Dermis blood vessel endothelial cell (primary cell): Measurements from ENCODE around the gene MEIS2. TPM values are rescaled to one million over a fixed set of nuclear protein-coding genes. Genes with fewer than 3 reads are reported as not detected.

Experiments used
- DNase-seq: peaks from one replicate; pipeline ENCODE4 v3.0.0; 2010
- total RNA-seq: library from RNA; depleted of rRNA; stranded (reverse); fragments of >200 nt; gene quantifications from 2 replicates; pipeline ENCODE4 v1.2.3, GENCODE V29; 2014

MEIS2 gene
- total RNA-seq, 1 donor from 2014 or later, result 13.8 TPM

DNA sequence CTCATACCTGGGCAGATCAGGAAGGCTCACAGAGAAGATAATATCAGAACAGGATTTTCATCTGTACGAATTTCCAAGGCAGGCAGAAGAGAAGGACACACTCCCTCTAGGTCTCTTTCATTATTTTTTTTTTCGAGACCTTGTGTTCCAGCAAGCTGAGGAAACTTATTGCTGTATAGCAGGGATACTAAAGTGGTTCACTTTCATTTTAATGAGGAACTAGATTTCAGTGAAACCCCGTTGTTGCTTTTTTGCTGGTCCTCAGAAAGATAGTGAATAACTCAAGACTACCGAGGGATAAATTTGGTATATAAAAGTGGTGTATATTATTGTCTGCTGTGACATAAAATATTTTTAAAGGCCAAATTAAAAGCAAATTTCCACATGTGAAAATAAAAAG is 24.6 kb downstream of the MEIS2 start:
- DNase-seq, result no peak

DNA sequence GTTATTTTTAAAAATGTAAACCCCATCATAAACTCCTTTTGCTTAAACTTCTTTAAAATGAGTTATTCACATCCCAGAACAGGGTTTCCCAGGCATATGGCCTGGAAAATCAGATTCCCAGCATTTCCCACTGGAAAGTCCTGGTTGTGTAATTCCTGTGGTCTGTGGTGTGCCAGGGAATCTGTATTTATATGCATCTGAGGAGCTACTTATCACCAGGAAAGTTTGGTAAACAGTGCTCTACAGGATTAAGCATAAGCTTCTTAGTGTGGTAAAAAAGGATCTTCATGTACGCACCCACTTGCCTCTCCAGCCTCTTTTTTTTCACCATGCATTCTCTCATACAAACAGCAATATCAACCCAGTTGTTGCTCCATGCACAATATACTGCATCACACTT is 28.2 kb downstream of the MEIS2 start:
- no peak for DNase-seq

DNA sequence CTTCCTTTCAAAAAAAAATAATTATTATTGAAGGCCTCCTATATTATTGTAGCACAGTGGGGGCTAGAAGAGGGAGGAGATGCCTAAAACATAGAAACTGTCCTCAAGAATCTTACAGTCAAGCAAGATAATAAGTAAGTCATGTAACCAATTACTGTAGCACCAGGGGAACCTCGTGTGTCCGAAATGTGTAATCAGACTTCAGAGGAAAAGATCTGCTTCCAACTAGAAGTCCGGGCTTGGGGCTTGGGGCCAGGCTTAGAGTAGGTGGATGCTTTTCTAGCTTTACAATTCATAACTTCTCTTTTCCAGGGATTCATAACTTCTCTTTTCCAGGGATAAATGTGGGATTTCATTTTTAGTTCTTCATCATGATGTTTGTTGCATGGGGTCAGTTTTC is 29.2 kb downstream of the MEIS2 start:
- DNase-seq, result no peak

DNA sequence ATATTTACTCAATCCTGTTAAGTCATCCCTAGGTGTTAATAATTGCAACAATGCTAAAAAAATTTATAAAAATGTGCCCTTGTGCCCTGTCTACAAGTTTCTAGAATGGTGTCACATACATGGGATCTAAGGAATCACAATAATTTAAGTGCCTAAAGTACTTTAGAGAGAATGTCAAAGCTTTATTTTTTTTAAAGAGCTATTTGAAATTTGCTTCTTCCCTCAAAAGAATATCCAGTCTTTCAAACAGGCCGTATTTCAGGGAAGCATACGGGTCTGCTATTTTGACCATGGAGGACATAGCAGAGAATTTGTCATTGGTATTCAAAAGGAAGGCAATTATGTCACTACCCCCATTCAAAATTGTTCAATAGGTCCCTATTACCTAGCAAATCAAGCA is 29.7 kb downstream of the MEIS2 start:
- DNase-seq, result no peak

DNA sequence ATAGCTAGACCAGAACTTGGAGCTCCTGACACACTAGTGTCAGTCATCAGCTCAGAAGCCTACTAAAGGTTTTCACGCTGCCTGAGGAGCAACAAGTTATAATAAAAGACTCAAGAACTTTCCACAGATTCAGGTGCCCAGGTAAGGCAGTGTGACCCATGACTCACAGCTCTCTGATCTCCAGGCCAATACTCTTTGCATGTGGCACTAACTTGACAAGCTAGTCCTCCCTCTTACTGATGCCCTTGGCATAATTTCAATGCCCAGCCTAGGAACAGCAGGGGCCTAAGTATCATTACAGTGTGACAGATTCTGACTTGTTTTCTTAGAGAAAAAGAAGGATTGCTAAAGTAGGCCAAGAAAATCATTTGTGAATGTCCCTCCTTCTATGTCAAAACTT is 38.4 kb downstream of the MEIS2 start:
- no peak for DNase-seq

DNA sequence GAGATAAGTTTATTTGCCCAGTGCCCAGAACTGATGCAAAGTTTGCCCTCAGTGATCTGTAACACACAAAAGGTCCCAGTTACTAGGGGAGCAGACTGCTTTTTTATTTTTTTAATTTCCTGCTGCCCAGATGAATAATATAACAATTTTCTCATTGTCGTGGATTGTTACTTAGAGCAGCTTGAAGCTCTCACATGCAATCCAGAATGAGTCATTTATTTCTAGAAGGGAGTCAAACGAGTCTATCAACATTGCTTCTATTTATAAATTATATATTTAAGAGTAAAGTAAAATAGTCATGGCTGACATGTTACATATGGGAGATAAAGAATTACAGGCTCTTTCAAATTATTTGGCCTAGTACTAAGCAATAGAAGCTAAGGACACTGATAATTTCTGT is 41.3 kb downstream of the MEIS2 start:
- peak; percentile 77 for DNase-seq

DNA sequence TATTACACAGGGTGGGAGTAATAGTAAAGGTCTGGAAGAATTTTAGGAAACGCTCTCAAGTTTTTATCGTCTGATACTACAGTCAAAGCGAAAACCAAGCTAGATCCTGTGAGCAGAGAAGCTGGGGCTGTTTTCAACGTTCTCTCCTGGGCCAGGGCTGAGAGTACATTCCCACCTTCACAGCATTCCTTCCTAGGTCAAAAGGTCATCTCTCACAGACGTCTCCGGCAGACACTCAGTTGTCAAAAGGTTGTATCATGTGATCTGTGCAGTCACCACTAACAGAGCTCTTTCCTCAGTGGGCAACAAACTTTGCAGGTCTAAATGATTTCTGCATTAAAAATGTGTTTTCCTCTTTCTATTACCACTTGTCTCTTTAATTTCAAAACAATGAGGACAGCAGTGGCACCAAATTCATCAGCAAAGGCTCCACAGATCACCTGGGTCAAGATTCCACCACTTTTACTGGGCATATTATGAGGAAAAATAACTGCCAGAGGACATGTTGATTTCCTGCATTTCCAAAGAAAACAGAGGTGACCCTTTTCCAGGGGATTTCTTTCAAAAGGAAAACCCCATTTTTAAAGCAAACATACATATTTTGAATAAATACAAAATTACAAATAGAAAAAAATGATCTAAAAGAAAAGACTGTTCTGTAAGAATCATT is 41.9 kb downstream of the MEIS2 start:
- DNase-seq, result peak; percentile 65

DNA sequence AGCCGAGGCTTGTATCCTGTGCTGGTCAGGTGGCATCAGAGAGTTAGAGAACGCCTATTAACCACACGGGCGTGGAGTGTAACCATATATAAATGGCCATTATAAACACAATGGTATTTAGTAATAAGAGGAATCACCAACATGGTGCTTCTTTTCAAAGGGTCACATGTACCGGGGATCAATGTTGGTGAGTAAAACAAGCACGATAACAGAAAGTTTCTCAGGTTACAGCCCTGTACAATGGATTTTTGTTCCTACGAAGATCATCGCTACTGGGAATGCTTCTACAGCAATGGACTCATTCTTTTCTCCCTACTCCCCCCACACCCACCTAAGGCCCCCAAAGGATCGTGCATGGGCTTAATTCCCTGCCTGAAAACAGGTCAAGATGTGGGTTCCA is 42.5 kb downstream of the MEIS2 start:
- no peak for DNase-seq

DNA sequence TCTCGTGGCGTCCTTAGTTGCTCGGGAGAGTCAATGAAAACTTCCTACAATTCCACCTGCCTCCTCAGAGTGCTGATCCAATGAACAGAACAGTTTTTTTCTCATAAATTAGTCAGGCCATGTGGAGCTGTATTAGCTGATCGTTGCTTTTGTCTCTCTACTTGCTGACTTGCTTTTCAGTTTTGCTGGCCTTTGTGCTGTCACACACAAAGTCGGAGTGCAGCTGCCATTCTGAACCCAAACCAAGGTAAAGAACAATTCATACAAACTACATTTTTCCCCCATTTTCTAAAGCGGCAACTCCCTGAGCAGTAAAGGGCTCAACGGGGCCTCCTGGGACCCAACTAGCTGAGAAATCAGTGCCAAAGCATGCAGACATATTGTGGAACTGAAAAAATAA is 43.1 kb downstream of the MEIS2 start:
- no peak for DNase-seq

DNA sequence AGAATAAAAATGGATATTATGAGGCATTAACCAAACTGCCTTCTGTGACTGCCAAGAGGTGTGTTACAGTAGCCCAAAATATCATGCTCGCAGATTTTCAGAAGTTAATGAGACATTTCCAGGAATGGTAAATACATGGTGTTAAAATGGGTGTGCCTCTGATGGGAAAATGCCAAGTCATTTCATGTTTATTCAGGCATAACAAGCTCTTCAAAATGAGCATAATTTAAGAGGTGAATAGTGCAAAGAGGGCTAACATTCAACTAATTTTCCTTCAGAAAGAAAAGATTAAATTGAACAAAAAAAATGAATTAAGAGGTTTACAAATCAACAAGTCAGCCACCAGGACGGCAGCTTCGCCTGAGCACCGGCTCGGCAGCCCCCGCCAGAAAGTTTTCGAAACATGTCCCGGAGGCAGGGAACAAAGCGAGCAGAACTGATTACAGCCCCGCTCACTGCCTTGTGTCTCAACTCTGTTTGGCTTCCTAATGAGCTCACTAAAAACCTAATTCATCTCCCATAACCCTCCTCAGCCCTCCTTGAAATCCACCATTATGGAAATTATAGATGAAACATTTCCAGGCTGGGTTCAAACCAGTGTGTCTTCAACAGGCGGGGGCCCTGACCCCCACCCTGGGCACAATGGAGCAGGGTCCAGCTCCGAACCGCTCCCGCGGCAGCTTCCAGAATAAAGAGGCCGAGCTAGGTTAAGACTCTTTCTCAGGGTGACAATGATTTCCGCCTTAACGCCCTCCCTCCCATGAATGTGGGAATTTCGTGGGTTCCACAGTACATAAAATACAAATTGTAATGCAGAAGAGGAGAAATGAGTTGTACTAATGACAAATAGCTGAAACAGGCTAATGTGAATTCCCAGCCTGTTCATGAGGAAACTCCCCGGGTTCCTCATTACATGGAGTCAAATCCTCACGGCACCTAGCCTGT is 43.9 kb downstream of the MEIS2 start:
- DNase-seq, result peak; percentile 2

DNA sequence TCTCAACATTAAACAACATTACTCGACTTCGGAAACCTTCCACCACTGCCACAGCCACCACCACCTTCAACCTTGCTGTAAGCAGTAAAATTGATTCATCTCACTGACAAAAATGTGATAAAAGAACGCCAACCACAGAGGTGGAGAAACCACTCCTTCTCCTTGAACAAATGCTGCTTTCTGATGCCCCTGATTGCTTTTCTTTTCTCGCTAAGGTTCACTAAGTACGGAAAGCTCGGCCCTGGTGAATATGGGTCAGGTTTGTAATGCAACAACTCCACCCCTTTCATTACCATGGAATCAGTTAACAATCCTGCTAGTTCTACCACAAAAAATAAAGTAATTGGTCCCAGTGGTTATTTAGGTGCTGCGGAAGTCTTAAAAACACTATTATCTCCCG is 44.9 kb downstream of the MEIS2 start:
- no peak for DNase-seq

DNA sequence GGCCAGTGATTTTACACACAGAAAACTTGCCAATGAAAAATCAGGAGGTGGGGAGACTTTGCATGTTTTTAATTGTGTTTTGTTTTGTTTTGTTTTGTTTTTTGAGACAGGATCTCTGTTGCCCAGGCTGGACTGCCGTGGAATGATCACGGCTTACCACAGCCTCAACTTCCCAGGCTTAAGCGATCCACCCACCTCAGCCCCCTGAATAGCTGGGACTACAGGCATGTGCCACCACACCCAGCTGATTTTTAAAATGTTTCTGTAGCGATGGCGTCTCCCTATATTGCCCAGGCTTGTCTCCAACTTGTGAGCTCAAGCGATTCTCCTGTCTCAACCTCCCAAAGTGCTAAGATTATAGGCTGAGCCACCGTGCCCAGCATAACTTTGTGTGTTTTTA is 46.0 kb downstream of the MEIS2 start:
- DNase-seq, result no peak

DNA sequence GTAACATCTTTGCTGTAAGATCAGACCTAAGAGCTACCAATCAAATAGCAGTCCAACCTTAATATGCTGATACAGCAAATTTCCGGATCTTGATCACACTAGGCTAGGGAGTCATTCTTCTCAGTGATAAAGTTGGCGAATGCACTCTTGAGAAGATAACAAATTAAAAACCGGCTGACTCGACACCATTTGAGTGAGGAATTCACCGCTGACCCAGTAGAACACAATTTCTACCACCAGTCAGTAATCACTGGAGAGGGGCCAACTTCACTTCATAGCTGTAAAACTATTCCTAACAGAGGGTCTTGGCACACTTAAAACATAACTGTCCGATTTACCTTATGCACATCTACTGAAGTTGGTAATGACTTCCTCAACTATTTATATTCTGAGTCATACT is 47.2 kb downstream of the MEIS2 start:
- no peak for DNase-seq

DNA sequence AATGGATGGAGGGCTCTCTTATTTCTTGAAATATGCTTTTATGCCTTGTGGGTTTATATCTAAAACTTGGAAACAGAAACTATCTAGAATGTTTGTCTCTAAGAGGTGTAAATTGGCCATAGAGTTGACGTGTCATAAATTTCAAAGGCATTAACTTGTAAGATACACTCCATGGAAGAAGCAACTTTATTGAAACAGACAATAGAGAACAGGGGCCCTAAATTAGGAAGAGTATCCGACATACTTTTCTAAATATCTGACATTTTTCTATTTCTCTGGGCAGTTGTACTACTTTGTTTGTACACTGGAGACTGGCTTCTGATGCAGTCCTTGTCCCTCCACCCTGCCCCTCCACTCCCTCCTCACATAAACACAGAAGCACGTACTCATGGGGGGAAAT is 50.0 kb downstream of the MEIS2 start:
- no peak for DNase-seq

DNA sequence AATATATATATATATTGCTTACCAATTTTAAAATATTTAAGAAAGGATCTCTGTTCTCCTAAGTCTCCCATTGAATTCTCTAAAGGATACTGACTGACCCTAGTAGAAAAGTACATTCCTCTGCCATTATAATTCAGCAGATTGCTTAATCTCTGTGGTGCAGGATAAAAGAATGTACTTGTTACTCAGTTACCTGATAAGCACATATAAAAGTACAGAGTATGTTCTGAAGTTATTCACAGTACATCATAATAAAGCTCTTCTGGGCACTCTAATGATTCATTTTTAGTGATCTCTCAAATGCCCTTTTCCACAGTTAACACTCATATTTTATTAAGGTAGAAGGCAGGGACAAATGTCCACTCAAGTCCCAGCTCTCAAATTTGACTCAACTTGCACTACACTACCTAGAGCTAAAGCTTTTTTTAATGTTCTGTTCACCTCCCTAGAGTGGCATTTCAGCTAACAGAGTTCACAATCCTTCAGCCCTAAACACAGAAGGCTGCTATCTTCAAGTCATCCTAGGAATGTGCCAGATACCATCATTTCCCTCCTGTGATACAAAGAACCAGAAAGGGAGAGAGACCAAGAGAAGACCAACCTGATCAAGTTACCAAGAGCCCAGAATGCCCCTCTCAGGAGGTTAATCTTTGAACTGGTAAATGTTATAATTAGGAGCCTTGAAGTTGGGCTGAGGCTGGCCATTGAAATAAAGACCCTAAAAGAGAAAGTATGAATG is 53.3 kb downstream of the MEIS2 start:
- no peak for DNase-seq

DNA sequence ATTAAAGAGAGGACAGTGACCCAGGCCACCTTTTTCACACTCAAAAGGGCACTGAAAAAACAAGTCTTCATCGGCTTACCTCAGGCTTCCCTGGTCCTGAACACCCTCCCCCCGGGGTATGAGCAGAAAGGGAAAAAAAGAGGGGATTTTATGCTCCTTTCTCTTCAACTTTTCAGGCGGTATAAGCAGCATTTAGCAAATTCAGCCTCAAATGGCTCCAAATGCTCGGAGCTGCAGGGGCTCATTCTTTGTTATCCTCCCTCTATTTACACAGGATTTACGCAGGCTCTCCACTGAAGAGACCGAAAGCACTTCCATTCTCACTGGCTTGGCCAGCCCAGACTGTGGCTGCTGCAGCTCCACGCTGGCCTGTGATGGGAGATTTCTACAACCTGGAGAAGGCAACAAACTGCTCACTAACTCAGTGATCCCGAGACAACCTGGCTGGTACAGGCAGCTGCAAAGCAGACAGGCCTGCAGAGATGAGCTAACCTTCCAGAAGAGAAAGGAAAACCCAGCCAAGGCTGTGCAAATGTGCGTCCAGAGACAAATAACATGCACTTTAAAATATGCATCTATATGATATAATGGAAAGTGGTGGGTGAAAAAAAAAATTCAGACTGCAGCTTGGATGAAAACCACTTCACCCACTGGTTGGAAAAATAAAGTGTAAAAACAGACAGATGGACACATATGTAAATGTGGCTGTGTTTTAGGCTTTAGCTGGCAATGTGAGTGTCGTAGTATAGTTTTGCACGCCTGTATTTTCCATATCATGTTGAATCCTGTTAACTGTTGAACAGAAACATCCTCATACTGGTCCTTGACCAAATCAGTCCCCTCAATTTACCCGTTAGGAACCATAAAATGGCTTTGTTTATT is 54.2 kb downstream of the MEIS2 start:
- no peak for DNase-seq

DNA sequence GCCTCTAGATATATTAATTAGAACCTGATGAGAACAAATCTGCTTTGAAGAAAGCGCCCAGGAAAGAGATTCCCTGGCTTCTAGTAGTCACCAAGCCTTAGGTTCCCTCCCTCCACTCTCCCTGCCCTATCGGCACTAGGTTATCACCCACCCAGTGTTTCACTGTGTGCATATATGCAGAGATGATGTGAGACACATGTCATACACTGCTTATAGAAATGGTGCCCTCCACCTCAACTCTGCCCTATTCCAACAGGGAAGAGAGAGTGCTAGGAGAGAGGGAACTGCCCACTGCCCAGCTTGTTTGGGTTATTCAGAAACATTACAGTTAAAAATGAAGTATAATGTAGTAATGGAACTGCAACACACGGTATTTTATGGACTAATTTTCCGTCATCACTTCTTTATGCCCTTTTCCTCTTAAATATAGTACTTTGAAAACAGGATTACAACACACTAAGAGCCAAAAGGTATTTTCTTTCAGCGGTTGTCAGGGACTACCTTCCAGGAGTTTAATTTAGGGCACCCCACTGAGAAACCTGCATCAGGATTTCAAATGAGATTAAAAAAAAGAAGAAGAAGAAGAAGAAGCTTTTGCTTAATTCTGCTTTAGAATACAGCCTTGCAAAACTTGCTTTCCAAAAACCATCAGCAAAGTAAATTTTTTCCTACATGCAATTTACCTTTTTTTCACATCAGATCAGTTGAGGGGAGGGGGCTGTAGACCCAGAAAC is 55.3 kb downstream of the MEIS2 start:
- no peak for DNase-seq

DNA sequence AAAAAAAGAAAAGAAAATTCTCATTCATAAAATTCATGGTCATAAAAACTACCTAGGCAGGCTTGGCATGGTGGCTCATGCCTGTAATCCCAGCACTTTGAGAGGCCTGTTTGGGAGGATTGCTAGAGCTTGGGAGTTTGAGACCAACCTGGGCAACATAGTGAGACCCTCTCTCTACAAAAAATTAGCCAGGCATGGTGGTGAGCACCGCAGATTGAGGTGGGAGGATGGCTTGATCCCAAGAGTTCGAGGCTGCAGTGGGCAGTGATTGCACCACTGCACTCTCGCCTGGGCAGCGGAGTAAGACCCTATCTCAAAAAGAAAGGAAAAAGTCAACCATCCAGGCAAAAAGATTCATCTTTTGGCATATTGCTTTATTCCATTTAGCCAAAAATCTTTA is 58.5 kb downstream of the MEIS2 start:
- DNase-seq, result no peak

DNA sequence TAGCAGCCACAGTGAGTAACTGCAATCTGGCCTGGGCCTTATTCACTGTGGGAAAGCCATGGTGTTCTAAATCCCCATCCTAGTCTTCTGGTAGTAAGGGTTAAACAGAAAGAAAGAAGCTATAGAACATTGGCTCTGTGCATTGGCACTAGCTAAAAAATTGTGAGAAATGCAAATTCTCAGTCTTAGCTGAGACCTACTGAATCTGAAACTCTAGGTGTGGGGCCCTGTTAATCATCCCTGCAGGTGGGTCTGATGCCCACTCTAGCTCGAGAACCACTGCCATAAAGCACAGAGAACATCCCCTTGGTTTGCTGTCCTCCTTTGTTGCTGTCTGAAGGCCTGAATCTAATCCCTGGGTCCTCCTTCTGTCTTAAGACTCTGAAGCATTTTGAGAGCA is 59.3 kb downstream of the MEIS2 start:
- no peak for DNase-seq

DNA sequence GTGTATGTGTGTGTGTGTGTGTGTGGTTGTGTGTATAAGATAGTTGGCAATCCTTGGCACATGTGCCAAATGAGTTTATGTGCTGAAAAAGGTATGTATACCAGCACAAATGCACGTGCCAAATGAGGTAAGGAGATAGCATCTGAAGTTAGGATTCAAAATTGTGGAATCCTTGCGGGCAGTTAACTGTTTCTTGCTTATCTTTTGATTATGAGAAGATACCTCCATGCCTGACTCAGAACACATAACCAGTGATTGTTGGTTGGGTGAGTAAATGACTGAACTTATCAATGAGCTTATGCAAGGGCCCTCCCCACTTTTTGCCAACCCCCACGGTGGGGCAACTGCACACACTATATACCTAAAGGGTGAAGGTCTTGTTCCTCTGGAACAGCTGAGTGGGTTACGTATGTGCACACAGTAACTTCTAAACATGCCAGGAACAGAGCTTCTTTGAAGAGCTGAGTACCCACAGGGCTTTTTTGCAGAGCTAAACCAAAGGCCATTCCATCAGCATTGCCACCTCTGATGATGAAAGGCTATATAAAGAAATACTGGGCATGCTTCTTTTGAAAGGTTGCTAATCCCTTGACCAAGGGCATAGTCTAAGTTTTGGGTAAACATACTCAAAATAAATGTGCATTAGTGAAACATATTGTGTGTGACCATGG is 60.1 kb downstream of the MEIS2 start:
- no peak for DNase-seq

DNA sequence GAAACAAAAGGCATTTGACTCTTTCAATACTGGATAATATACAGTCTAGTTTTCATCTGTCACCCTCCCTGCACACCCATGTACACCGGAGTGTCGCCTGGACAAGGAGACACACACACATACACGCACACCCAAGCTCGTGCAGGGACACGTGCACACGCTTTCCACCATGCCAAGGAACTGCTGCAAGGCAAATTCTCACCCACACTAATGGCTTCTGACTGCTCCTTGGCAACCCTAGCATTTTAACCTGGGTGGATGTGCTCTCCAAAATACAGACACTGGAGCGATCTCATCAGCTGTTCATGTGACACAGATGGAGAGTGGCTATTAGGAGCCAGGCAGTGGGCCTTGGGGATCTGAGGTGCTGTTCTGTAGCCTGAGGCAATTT is 61.6 kb downstream of the MEIS2 start:
- no peak for DNase-seq
